ENCODE measurements around the gene ZNRF4.
"Not testable (repeated sequence)": the region's sequence is repeated elsewhere in the genome, so short reads cannot be mapped to it uniquely, and the experiment has no call there.

The ZNRF4 gene

DNA sequence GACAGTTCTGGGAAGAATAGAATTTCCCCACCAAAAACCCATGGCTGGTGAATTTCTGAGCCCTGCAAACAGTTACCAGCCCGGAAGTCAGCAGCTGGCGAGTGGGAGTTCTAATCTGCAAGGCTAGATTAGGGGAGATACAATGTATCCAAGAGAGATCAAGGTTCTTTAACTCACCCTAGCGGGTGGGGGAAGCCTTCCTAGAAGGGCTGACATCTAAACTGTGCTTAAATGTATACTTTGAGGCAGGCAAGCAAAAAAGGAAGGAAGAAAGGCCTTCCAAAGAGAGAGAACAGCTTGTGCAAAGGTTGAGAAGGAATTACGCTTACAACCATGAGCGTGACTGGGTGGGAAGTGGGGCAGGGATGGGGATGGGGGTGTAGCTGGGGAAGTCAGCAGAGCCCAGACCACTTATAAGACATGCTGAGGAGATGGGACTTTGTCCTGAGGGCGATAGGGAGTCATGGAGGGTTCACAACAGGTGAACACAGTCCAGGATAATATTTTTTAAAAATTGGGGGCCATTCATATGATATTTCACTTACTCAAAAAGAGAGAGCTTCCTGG, 20.8 kb upstream of the ZNRF4 start:
- POLR2A ChIA-PET, result interaction anchor here (1.4 kb wide), 1 partner anchor 125 kb away, joined by 3 read pairs; no protein-coding TSS in a partner anchor
- H3K4me3 ChIP-seq (ENCODE audit: low read depth, low read length), result no peak overlapping the region
- TF ChIP-seq, protein P1, sequence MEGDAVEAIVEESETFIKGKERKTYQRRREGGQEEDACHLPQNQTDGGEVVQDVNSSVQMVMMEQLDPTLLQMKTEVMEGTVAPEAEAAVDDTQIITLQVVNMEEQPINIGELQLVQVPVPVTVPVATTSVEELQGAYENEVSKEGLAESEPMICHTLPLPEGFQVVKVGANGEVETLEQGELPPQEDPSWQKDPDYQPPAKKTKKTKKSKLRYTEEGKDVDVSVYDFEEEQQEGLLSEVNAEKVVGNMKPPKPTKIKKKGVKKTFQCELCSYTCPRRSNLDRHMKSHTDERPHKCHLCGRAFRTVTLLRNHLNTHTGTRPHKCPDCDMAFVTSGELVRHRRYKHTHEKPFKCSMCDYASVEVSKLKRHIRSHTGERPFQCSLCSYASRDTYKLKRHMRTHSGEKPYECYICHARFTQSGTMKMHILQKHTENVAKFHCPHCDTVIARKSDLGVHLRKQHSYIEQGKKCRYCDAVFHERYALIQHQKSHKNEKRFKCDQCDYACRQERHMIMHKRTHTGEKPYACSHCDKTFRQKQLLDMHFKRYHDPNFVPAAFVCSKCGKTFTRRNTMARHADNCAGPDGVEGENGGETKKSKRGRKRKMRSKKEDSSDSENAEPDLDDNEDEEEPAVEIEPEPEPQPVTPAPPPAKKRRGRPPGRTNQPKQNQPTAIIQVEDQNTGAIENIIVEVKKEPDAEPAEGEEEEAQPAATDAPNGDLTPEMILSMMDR (IDR thresholded peaks at IDR 0.05; ENCODE audit: insufficient read depth, low read length, missing control alignments), result no peak
- no peak for DNase-seq (ENCODE audit: low read depth, low spot score)
- CTCF ChIA-PET, result no interaction called here

DNA sequence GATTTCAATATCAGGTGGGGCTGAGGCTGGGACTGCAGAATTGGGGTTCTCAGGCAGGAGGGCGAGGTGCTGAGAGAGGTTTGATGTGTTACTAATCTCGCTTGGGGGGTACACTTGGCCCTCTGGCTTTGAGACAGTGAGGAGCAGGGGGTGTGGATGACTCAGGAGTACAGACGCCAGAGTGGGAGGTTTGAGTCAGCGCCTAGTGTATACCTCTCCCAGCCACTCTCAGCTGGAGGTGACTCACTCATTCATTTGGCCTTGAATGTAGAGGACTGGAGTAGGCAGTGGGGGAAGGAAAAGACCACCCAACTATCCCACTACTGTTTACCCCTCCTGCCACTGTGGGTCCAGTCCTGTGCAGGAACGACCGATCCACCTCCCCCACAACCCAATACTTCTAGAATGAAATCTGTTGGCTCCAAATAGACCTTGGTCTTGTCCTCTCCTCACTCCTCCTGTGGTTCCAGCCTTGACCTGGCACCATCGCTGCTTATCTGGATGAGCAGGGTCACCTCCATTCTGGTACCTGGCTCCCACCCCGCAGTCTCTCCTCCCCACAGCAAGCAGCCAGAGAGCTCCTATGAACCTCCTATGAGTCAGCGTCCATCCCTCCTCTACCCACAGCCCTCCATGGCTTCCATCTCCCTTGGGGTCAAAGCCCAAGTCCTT, 20.1 kb upstream of the ZNRF4 start:
- ChIA-PET CTCF (interaction anchor here (1.3 kb wide), 1 partner anchor 13 kb away, joined by 3 read pairs; no protein-coding TSS in a partner anchor), POLR2A (interaction anchor here (1.4 kb wide), 1 partner anchor 126 kb away, joined by 3 read pairs; no protein-coding TSS in a partner anchor)
- TF ChIP-seq, protein P1 (IDR thresholded peaks at IDR 0.05; ENCODE audit: insufficient read depth, low read length, missing control alignments), result no peak
- H3K4me3 ChIP-seq (ENCODE audit: low read depth, low read length), result no peak overlapping the region
- peak; percentile 36 for DNase-seq (ENCODE audit: low read depth, low spot score)

DNA sequence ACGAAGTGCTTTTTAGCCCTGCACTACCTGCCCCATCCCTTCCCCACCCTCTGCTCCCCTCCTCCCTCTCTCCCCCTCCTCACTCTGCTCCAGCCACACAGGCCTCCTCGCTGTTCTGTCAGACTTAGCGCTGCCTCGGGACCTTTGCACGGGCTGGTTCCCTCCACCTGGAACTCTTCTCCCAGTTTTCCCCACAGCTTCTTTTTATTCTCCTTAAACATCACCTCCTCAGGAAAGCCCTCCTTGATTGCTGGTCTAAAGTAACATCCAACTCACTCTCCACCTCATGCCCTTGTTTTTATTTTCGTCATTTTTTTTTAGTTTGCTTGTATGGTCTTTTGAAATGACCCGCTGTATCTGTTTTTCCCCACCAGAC, 19.6 kb upstream of the ZNRF4 start:
- POLR2A ChIA-PET, result interaction anchor here (1.4 kb wide), 1 partner anchor 127 kb away, joined by 3 read pairs; no protein-coding TSS in a partner anchor
- no peak overlapping the region for H3K4me3 ChIP-seq (ENCODE audit: low read depth, low read length)
- CTCF ChIA-PET, result interaction anchor here (1.3 kb wide), 1 partner anchor 13 kb away, joined by 3 read pairs; no protein-coding TSS in a partner anchor
- TF ChIP-seq, protein P1 (IDR thresholded peaks at IDR 0.05; ENCODE audit: insufficient read depth, low read length, missing control alignments), result no peak
- no peak for DNase-seq (ENCODE audit: low read depth, low spot score)

DNA sequence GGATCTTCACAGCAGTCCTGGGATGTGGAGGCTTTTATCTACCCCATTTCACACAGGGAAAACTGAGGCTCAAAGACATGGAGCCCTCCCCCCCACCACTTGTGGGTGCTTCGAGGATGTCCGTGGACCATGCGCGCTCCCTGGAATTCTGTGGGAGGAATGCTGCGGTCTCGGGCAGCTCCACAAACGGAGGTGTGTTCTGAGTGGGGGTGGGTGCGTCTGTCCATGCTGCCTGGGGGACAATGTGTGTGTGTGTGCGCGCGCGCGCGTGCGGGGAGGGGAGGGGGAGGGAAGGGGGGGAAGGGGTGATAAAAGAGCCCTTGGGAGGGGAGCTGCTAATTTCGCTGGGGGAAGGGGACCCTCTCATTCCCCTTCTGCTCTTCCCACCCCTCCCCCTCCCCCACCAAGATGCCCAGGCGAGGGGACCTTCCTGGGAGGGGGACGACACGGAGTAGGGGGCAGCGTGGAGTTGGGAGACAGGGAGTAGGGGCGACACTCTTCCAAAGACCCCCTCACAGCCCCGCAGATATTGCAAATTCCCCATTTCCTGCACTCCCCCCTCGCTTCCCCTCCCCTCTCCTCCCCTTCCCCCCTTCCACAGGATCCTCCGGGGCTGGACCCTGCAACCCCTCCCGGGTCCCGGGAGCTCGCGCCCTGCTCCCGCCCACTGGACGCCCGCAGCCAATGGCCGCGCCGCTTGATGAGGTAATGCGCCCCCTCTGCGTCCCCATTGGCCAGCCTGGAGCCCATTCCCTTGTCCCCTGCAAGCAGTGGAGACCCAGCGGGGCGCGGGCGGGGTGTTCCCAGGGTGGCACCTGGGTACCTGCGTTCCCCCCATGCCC, 18.9 kb upstream of the ZNRF4 start:
- TF ChIP-seq, protein P1 (IDR thresholded peaks at IDR 0.05; ENCODE audit: insufficient read depth, low read length, missing control alignments), result no peak
- ChIA-PET POLR2A (no interaction called here), CTCF (interaction anchor here (0.6 to 1.3 kb wide), 2 partner anchors 14 to 391 kb away, joined by 3 read pairs; no protein-coding TSS in a partner anchor)
- peak overlapping the region; percentile 55 for H3K4me3 ChIP-seq (ENCODE audit: low read depth, low read length)
- peak; percentile 12 for DNase-seq (ENCODE audit: low read depth, low spot score)

DNA sequence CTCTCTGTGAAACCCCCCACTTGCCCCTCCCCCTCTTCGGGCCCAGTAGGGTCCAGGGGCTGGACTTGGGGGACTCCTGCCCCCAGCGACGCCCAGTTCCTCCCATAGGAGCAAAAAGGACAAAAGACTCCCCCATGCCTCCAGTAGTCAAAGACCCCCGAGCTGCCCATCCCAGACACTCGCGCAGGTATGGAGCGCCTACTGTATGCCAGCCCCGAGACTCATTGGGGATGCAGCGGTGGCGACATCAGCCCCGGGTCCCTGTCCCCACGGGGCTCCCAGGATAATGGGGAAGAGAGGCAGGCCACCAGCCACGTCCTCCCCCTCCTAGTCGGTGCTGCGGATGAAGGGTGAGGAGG, 18.3 kb upstream of the ZNRF4 start:
- peak overlapping the region; percentile 55 for H3K4me3 ChIP-seq (ENCODE audit: low read depth, low read length)
- CTCF ChIA-PET, result interaction anchor here (0.6 kb wide), 1 partner anchor 392 kb away, joined by 3 read pairs; no protein-coding TSS in a partner anchor
- no peak for DNase-seq (ENCODE audit: low read depth, low spot score)
- POLR2A ChIA-PET, result no interaction called here
- TF ChIP-seq, protein P1 (IDR thresholded peaks at IDR 0.05; ENCODE audit: insufficient read depth, low read length, missing control alignments), result no peak

DNA sequence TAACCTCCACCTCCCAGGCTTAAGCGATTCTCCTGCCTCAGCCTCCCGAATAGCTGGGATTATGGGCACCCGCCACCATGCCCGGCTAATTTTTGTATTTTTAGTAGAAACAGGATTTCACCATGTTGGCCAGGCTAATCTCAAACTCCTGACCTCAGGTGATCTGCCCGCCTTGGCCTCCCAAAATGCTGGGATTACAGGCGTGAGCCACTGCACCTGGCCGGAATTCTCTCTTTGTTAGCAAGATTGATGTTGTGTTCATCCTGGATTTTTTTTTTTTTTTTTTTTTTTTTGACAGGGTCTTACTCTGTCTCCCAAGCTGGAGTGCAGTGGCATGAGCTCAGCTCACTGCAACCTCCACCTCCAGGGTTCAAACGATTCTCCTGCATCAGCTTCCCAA, 16.5 kb upstream of the ZNRF4 start:
- POLR2A ChIA-PET; DNase-seq (ENCODE audit: low read depth, low spot score); CTCF ChIA-PET; H3K4me3 ChIP-seq (ENCODE audit: low read depth, low read length): not testable (repeated sequence)

All from AG04449 (cell line).